NCI-H345 treated with DMSO at 0.1 percent for 48 hours (cell line): ENCODE results near the gene TTN.
"Not testable (repeated sequence)": the region's sequence is repeated elsewhere in the genome, so short reads cannot be mapped to it uniquely, and the experiment has no call there.

Source experiments
- DNase-seq: peaks from one replicate; lab custom pipeline; 2025; ENCODE audit not compliant: unreplicated experiment; lab: John Stamatoyannopoulos, UW

The TTN gene

GRCh38 chr2:178542569-178542968 is 264.7 kb downstream of the TTN start:
- no peak for DNase-seq

- DNase-seq = no peak
These were observed 265.1 kb downstream of the TTN start for GRCh38 chr2:178542161-178542560.

GRCh38 chr2:178536037-178536436 is 271.2 kb downstream of the TTN start:
- no peak for DNase-seq

- no peak for DNase-seq
These were observed 276.1 kb downstream of the TTN start for GRCh38 chr2:178531168-178531567.

- no peak for DNase-seq
These were observed 276.5 kb downstream of the TTN start for GRCh38 chr2:178530625-178531142.

GRCh38 chr2:178530131-178530530 is 277.1 kb downstream of the TTN start:
- DNase-seq = no peak

- DNase-seq = no peak
These were observed 278.0 kb downstream of the TTN start for GRCh38 chr2:178529194-178529593.

- no peak for DNase-seq
These were observed 278.6 kb downstream of the TTN start for GRCh38 chr2:178528647-178529046.

- no peak for DNase-seq
These were observed 279.6 kb downstream of the TTN start for GRCh38 chr2:178527592-178527991.

- no peak for DNase-seq
These were observed 281.0 kb downstream of the TTN start for GRCh38 chr2:178526256-178526655.

GRCh38 chr2:178525460-178525859 is 281.8 kb downstream of the TTN start:
- DNase-seq = not testable (repeated sequence)

- DNase-seq = not testable (repeated sequence)
These were observed 282.2 kb downstream of the TTN start for GRCh38 chr2:178525010-178525409.

GRCh38 chr2:178523596-178524134 is 283.6 kb downstream of the TTN start:
- DNase-seq = no peak

GRCh38 chr2:178522950-178523595 is 284.1 kb downstream of the TTN start:
- DNase-seq = peak; percentile 43

GRCh38 chr2:178521304-178522150 is 285.7 kb downstream of the TTN start:
- DNase-seq = no peak

GRCh38 chr2:178517496-178517895 is 289.7 kb downstream of the TTN start:
- no peak for DNase-seq

GRCh38 chr2:178514664-178515063 is 292.6 kb downstream of the TTN start:
- no peak for DNase-seq

GRCh38 chr2:178513876-178514275 is 293.3 kb downstream of the TTN start:
- DNase-seq = no peak

- DNase-seq = no peak
These were observed 294.7 kb downstream of the TTN start for GRCh38 chr2:178512484-178512883.

- no peak for DNase-seq
These were observed 296.8 kb downstream of the TTN start for GRCh38 chr2:178510384-178510783.

GRCh38 chr2:178508646-178509045 is 298.6 kb downstream of the TTN start:
- no peak for DNase-seq

GRCh38 chr2:178506949-178507348 is 300.3 kb downstream of the TTN start:
- no peak for DNase-seq
